ENCODE measurements around the gene CAPZB.

- TF ChIP-seq, protein P1, sequence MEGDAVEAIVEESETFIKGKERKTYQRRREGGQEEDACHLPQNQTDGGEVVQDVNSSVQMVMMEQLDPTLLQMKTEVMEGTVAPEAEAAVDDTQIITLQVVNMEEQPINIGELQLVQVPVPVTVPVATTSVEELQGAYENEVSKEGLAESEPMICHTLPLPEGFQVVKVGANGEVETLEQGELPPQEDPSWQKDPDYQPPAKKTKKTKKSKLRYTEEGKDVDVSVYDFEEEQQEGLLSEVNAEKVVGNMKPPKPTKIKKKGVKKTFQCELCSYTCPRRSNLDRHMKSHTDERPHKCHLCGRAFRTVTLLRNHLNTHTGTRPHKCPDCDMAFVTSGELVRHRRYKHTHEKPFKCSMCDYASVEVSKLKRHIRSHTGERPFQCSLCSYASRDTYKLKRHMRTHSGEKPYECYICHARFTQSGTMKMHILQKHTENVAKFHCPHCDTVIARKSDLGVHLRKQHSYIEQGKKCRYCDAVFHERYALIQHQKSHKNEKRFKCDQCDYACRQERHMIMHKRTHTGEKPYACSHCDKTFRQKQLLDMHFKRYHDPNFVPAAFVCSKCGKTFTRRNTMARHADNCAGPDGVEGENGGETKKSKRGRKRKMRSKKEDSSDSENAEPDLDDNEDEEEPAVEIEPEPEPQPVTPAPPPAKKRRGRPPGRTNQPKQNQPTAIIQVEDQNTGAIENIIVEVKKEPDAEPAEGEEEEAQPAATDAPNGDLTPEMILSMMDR (IDR thresholded peaks at IDR 0.05; ENCODE audit: low read length), result no peak
- TF ChIP-seq EZH2 (IDR thresholded peaks at IDR 0.05; ENCODE audit: borderline replicate concordance, low read length), result no peak
These were observed 154.0 kb downstream of the CAPZB start for GRCh38 chr1:19331262-19331878.

Measured in OCI-LY1 (cell line).